GM21367 (cell line): Measurements from ENCODE around the gene OXGR1.
"Not testable (repeated sequence)": the region's sequence is repeated elsewhere in the genome, so short reads cannot be mapped to it uniquely, and the experiment has no call there.

Source experiments
- ATAC-seq: cut with Tn5 transposase; IDR thresholded peaks from one replicate; pipeline ENCODE4 v1.9.1; 2021; ENCODE audit not compliant: unreplicated experiment

OXGR1 gene

DNA sequence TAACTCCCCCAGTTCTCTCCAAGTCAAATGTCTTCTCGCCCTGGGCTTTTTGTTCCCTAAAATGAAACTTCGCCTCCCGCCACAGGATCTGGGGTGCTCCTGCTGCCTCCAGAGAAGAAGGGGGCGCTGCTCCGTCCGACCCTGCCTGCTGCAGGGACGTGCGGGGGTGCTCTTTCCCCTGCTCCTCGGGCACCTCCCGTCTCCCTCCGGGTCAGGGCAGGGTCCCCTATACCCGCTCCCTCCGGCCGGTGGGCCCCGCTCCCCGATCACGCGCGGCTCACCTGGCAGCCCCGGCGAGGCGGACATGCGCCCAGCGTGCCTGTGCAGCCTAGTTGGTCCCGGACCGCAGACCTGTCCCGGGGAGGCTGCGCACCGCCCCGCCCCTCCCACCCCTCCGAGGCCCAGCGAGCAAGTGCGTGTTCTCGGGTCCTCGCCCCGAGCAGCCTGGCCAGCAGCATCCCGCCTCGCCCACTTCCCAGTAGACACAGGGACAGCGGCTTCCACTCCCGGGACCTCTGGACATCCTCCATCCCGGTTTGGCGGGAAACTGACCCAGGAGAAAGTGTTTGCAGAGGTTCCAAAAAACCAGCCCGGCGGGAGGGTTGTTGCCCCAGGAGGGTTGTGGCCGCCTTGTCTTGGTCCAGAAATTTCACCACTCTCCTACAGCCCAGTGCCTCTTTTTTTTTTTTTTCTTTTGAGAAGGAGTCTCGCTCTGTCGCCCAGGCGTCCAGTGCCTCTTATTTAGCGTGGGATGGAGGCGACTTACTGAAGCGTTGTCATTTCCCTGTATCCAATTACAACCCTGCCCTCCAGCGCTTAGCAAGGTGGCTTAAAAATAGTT is at the start of gene OXGR1:
Gene OXGR1, minus strand, starts transcription at position 460 of the 841 bp plus-strand sequence. CDS start 6,717 bp downstream, outside the sequence.
- ATAC-seq, result no peak

DNA sequence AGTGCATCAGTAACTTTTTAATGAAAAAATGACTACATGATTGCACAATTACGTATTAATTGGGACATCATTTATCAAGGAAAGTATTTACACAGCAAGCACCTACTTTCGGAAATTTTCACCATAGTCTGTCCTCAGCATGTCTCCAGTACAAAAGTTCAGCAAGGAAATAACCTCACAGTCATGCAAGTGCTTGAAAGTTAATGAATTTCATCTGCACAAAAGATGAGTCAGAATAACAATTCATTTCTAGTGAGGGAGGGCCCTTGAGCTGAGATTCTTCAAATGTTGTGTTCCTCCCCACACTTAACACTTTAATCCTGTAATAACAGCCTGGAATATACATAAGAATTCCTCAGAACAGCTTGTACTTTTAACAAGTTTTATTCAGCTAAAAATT is 49.0 kb upstream of the OXGR1 start:
- no peak for ATAC-seq

DNA sequence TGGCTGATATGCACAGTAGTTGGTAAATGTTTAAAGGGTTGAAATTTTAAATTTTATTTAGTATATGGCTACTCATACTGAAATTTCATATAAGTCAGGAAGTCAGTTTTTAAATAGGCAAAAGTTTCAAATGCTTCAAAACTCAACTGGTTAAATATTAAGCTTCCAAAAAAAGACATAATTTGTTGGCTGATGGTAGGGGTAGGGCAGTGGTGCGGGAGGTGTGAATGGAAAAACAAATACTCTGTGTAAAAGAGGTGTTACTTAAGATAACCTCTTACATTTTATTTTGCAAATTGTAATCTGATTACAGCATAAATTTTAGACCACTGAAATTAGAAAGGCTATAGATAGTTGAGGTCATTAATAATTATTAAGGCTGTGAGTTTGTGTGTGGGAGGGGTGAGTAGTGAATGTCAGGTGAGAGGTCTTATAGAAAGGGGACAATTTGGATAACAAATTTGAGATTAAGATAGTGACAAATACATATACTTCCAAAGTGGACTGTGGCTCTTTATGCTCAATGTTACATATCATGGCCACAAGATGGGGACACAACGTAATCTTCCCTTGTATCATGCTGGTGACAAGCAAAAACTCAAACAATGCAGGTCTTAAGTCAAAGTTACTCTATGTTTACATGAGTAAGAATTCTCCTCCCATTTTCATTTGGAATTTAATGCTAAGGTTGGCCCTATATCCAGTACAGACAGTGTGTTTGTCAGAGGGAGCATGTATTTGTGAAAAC is 36.6 kb upstream of the OXGR1 start:
- ATAC-seq, result no peak

DNA sequence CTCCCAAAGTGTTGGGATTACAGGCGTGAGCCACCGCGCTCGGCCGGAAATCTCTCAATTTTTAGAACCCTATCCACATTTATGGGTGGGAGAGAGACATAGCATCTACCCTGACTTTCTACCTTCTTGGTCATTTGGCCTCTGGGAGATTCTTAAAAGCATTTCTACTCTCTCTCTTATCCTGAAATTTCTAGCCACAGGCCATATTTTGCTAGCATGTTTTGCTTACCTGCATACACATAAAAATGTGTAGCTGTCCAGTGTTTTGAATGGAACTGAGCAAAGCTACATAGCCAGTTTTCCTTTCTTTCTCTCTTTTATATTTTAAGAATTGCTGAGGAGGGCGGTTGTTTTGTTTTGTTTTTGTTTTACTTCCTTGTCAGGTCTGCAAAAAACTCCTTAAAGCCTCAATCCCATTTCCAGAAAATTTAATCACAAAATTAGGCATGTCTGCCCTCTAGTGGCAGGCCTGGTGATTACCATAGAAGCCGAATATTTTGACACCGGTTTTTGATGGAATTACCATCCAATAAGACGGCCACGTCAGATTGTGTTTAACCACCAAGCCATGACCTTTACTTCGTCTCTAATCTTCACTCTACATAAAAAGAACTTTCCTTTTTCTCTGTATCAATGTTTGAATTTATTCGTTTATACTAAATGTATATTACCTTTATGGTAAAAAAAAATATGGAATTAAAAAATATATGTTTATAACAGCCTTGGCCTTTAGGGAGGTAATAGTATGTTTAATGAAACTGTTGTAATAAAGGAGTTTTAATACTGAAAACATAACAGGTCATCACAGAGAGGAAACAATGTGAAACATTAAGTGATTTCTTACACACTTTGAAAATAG is 34.4 kb upstream of the OXGR1 start:
- peak; percentile 57 for ATAC-seq

DNA sequence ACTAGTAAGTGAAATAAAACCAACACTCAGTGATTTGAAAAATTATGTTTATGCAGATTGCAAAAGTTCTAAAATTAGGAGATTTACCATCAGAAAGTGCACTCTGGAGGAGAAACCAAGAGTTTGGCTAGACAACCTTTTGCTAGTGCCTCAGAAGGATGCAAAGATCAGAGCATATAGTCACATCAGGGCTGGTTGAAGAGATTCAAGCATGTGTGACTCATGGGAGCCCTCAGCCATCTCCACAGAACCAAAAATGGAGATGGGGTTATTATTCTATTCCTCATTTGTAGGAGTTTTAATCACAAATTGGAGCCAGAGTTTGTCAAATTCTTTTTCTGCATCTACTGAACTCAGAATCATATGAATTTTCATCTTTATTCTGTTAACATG is 32.9 kb upstream of the OXGR1 start:
- no peak for ATAC-seq

DNA sequence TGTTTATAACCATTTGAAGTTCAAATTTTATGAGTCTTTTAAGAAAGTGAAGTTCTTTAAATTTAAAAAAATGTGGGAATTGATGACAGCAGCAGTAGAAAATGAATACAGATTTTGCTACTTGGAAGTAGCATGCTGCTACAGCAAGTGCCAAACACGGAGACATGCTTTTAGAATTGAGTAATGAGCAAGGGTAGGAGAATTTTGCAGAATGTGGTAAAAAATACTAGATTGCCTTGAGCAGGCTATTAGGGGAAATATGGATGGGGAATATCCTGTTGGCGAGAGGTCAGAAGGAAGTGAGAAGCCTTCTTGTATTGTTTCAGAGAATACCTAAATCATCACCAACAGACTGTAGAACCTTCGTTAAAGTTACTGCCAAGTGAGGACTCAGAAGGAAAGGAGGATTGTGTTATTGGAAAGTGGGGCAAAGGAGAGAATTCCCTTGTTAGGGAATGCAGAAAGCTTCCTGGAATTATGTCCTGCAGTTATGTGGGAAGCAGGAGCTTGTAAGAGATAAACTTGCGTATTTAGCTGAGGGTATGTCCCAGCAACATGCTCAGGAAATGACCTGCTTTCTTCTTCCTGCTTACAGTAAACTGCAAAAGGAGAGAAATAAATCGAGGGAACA is 32.4 kb upstream of the OXGR1 start:
- ATAC-seq, result no peak

DNA sequence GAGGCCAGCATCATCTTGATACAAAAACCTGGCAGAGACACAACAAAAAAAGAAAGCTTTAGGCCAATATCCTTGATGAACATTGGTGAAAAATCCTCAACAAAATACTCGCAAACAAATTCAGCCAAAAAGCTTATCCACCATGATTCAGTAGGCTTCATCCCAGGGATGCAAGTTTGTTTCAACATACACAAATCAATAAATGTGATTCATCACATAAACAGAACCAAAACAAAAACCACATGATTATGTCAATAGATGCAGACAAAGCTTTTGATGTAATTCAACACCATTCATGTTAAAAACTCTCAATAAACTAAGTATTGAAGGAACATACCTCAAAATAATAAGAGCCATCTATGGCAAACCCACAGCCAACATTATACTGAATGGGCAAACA is 29.5 kb upstream of the OXGR1 start:
- not testable (repeated sequence) for ATAC-seq

DNA sequence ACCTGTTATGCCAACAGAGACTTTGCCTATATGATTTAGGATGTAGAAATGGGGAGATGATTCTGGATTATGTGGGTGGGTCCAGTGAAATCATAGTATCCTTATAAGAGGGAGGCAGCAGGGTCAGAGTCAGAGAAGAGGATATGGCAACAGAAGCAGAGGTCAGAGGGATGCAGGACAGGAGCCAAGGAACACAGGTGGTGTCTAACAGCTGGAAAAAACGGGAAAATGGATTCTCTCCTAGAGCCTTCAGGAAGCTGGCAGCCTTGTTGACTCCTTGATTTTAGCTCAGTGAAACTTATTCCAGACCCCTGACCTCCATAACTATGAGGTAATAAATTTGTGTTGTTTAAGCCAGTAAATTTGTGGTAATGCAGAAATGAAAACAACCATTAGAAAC is 28.8 kb upstream of the OXGR1 start:
- no peak for ATAC-seq

DNA sequence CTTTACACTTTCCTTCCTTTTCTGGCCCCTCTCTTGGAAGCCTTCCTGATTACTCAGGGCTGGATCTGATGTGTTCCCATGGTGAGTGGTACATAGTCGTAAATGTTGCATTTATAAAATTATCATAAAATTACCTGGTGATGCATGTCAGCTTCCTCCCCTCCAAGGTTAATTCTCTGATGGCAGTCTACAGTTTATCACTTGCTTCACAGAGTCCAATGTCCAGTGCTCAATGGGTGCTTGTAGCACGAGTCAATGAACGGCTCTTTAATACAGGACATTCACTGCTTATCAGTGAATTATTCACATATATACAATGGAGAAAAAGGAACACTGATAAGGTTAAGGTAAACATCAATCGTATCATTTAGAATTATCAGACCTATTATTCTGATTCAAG is 27.0 kb upstream of the OXGR1 start:
- ATAC-seq, result no peak

DNA sequence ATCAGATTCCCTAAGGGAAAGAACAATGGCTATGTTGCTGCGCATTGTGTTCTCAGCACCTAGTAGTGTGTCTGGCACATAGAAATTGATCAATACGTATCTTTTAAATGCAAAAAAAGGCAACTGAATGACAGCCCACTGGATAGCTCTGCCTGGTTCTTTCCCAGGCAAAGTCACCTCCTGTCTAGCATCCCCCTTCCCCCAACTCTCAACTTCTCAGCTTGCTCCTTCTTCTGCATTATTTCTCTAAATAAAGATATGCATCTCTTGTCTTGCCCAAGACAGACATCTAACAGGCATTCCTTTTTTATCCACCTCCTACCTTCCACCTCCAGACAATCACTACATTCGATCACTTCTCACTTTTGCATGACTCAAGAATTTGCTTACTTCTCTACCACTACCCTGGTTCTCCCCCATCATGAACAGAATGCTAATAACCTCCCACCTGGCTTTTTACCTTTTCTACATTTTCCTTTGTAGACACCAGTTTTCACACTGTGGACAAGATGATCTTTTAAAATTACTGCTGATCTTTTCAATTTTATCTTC is 26.5 kb upstream of the OXGR1 start:
- ATAC-seq, result no peak

DNA sequence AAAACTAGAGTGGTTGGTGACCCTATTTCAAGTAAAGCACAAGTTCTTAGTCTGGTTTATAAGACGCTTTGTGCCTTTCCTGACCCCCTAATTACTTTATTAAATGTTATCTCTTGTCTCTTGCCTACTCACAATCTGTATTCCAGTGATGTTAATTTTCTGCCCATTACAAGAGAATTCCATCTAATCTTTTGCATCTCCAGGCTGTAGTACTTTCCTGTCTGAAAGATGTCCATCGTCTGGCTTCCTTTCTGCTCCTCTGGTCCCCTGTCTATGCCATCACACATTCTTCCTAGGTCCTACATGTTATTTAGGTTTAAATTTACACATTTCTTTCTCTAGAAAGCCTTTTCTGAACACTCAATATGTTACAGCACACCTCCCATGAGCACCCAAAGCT is 25.9 kb upstream of the OXGR1 start:
- no peak for ATAC-seq

DNA sequence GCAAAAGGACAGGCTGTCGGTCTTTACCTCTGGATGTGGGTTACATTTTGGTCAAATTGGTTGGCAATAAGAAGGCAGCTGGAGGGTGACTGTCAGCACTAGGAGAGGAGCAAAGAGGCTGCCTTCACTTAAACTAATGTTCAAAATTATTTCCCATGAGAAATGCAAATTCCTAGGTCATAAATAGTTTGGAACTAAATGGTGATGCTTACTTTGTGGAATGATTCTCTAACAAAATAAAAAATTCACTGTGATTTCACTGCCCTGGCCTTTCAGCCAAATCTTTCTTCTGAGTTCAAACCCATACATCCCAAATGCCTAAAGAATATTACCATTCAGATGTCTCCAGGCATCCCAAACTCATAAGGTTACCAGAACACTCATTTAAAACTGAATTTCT is 25.0 kb upstream of the OXGR1 start:
- no peak for ATAC-seq

DNA sequence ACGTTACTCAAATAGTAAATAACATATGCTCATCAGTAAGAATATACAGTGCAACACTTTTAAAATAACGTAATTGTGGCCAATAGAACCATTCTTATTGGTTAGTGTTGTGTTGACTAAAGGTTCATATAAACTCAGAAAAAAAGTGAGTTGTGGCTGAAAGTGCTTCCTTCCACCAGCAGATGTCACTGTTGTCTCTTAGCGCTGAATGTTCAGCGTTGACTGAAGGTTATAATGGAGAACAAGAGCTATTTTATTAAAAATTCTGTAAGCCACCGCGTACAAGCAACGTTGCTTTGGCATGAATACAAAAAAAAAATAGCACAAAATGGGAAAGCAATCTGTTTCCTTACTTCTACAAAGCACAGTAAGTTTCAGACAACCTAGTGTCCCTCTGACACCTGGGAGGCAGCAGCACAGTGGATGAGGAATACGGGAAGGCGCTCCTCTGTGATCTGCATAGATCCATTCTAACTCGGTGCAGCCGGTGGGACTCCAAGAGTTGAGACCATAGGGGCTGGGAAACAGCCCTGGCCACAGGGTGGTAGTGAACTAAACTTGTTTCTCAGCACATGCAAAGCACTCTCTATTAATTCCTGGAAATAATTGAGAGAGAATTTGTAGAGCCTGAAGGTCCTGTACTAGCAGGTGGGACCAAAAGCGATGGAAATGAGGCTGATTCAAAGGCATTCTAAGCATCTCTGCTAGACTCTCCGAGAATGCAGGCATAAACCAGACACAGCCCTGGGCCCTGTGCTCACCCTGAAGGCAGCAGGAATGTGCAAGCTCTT is 23.9 kb upstream of the OXGR1 start:
- peak; percentile 91 for ATAC-seq

DNA sequence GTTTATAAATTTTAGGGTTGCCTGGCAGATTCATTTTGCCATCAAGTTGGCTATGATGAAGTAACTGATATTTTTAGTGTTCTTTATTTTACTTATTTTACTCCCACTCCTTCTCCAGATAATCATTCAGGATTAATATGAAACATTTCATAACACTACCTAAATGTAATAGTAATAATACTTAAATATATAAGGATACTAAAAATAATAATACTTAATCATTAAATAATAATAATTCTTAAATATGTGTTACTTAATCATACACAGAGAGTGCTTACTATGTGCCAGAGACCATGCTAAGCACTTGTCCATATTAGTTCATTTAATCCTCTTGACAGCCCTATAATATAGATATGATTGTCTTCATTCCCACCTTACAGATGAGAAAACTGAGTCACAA is 23.0 kb upstream of the OXGR1 start:
- no peak for ATAC-seq

DNA sequence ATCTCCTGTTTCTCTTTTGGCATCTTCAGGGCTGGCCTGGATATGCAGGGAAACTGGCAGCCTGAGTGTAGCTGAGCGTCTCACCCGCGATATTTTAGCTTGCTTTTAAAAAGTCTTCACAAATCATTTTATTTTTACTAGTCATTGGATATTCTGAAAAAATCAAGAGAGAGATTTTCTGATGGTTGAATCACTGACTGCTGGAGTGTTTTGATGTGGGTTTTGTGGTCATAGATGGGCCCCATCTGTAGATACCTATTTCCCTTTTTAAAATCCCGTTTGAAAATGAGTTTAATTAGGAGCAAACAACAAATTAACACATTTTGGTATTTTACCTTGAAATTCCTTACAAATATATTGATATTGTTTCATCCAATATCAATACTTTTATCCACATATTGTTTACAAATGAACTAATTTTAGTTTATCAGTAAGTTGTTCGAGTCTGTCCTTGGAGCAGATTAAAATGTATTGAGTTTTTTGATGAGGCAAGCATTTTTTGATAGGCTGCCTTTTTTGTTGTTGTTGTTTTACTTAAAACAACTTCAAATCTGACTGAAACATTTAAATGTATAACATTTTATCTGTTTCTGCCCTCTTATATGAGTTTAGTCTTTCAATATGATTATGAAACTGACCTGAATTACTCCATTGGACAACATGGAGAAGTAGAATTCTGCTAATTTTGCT is 21.5 kb upstream of the OXGR1 start:
- ATAC-seq, result no peak

DNA sequence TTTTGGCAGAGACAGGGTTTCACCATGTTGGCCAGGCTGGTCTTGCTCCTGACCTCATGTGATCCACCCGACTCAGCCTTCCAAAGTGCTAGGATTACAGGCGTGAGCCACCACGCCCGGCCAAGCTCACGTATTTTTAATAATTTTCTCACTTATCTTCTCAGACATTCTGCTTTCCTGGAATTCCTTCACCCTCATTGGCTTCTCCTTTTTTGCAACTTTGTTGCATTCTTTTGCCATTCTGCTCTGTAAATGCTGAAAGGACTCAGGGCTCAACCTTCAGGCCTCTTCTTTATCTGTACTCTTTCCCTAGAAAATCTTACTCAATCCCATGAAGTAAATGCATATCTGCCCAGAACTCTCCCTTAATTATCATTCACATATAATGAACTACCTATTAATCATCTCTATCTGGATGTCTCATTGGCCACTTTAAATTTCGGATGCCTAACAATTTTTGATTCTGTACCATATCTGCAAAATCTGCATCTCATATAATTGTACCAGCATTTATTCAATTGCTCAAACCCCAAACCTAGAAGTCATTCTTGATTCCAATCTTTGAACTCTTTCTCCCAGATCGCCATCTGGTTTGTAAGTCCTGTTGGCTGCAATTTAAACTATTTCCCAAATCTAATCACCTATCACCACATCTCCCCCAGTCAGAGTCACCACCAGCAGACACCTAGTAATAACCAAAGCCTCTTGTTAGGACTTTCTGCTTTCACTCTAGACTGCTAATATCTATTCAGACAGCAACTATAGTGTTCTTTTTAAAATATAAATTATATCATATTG is 18.2 kb upstream of the OXGR1 start:
- ATAC-seq, result no peak

DNA sequence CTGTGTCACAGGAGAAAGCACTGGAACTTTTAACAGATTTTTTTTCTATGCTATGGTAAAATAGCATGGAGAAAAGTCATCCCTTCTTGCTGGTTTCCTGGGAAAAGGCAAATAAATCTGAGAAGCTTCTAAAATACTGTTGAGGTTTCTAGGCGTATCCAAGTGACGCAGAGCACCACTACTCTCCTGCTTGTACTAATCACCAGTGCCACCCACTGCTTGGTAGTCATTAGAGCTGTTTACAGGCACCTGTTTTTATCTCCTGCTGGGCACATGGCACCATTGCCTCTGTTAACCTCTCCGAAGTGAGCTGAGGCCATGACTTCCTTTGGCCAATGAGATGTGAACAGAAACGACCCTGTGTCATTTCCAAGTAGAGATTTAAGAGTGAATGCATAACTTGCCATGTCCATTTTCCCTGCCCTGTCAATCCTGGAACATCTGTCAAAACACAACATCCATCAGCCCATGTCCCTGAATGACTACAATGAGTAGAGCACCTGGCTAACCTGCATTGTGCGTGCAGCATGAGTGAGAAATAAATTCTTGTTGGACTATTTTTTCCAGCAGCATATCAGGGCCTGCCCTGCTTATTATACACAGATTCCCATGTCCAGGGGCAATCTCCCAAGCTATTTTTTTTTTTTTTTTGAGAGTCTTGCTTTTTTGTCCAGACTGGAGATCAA is 17.3 kb upstream of the OXGR1 start:
- ATAC-seq, result no peak

DNA sequence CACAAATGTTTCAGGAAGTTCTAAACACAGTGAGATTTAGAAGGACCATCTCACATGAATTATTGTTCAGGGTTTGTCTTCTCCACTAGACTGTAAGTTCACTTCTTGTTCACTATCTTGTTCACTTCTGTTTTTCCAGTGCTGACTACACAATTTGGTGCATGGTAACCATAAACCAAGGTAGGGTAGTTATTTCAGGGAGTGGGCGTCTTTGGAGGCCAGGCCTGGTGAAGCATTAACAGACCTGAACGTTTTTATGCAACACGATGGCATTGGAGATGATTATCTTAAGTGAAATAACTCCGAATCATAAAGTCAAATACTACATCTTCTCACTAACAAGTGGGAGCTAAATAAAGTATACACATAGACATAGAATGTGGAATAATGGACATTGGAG is 14.4 kb upstream of the OXGR1 start:
- no peak for ATAC-seq
